ENCODE measurements around the gene APBB1IP.
A peak's percentile ranks its signal among the peaks of the same experiment; 100 is the strongest.
"Not testable (repeated sequence)": the region's sequence is repeated elsewhere in the genome, so short reads cannot be mapped to it uniquely, and the experiment has no call there.

Gene APBB1IP

DNA sequence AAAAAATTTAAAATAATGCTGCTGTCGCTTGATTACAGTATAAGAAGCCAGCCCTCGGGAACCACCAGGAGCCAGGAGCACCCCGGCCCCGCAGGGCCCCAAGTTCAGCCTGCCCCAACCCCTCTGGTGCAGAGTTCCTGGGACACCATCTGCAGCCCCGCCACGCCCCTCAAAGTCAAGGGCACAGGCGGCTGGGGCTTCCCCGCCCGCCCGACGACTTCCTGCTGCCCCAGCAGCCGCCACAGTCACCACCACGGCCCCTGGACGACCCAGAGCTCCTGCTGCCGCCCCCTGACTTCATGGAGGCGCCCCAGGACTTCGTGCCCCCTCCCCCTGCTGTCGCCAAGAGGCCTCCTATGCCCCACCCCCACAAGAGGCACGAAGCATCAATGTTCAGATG lies 155.8 kb downstream of the APBB1IP start:
- CTCF ChIA-PET, result no interaction called here
- no peak overlapping the region for H3K27ac ChIP-seq (ENCODE audit: extremely low read depth, low read depth, low read length)
- no peaks in the 10 kb centered on the region for H3K36me3 ChIP-seq (ENCODE audit: control insufficient read depth in 2 of 2, insufficient read depth in 1 of 2, low read length in 2 of 2)
- POLR2A ChIA-PET, result interaction anchor here (0.7 kb wide), 1 partner anchor 323 kb away, joined by 4 read pairs; no protein-coding TSS in a partner anchor
- H3K4me1 ChIP-seq (ENCODE audit: control insufficient read depth, insufficient read depth, low read length), result no peaks in the 10 kb centered on the region
- no peak for TF ChIP-seq ZNF549 (tag by site-specific recombination; IDR thresholded peaks at IDR 0.05)
- TF ChIP-seq, protein P1, sequence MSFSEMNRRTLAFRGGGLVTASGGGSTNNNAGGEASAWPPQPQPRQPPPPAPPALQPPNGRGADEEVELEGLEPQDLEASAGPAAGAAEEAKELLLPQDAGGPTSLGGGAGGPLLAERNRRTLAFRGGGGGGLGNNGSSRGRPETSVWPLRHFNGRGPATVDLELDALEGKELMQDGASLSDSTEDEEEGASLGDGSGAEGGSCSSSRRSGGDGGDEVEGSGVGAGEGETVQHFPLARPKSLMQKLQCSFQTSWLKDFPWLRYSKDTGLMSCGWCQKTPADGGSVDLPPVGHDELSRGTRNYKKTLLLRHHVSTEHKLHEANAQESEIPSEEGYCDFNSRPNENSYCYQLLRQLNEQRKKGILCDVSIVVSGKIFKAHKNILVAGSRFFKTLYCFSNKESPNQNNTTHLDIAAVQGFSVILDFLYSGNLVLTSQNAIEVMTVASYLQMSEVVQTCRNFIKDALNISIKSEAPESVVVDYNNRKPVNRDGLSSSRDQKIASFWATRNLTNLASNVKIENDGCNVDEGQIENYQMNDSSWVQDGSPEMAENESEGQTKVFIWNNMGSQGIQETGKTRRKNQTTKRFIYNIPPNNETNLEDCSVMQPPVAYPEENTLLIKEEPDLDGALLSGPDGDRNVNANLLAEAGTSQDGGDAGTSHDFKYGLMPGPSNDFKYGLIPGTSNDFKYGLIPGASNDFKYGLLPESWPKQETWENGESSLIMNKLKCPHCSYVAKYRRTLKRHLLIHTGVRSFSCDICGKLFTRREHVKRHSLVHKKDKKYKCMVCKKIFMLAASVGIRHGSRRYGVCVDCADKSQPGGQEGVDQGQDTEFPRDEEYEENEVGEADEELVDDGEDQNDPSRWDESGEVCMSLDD (tag by site-specific recombination; IDR thresholded peaks at IDR 0.05), result no peak
- TF ChIP-seq HOXD13 (CRISPR knock-in tag; IDR thresholded peaks at IDR 0.05; ENCODE audit: borderline replicate concordance), result no peak
- no peak for TF ChIP-seq ZNF2 (tag by site-specific recombination; IDR thresholded peaks at IDR 0.05)
- no peak overlapping the region for H3K4me3 ChIP-seq (ENCODE audit: low read depth, low read length)
- no peaks in the 10 kb centered on the region for H3K9me3 ChIP-seq (ENCODE audit: control insufficient read depth, insufficient read depth, low read depth, low read length)

DNA sequence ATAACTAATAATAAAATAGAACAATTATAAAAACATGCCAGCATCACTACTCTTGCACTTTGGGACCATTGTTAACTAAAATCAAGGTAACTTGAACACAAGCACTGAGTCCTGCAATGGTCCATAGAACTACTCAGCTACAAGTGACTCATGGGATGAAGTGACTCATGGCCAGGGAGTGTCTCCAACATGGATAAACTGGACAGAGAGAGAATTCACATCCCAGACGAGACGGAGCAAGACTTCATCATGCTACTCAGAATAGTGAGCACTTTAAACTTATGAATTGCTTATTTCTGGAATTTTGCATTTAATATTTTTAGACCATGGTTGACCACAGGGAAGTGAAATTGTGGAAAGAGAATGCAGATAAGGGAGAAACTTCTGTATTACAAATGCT lies 165.1 kb downstream of the APBB1IP start:
- H3K9me3 ChIP-seq (ENCODE audit: control insufficient read depth, insufficient read depth, low read depth, low read length); H3K4me1 ChIP-seq (ENCODE audit: control insufficient read depth, insufficient read depth, low read length); H3K27ac ChIP-seq (ENCODE audit: extremely low read depth, low read depth, low read length); POLR2A ChIA-PET; H3K4me3 ChIP-seq (ENCODE audit: low read depth, low read length); H3K36me3 ChIP-seq (ENCODE audit: control insufficient read depth in 2 of 2, insufficient read depth in 1 of 2, low read length in 2 of 2): not testable (repeated sequence)
- CTCF ChIA-PET, result interaction anchor here (0.7 kb wide), 1 partner anchor 10 kb away, joined by 4 read pairs; no protein-coding TSS in a partner anchor

GRCh38 chr10:26604320-26605093 lies 166.4 kb downstream of the APBB1IP start:
- H3K4me3 ChIP-seq (ENCODE audit: low read depth, low read length); H3K27ac ChIP-seq (ENCODE audit: extremely low read depth, low read depth, low read length); POLR2A ChIA-PET; H3K4me1 ChIP-seq (ENCODE audit: control insufficient read depth, insufficient read depth, low read length); H3K9me3 ChIP-seq (ENCODE audit: control insufficient read depth, insufficient read depth, low read depth, low read length); H3K36me3 ChIP-seq (ENCODE audit: control insufficient read depth in 2 of 2, insufficient read depth in 1 of 2, low read length in 2 of 2): not testable (repeated sequence)
- peak; percentile 85 for TF ChIP-seq ZNF146 (tag by site-specific recombination; IDR thresholded peaks at IDR 0.05)
- CTCF ChIA-PET, result interaction anchor here (0.7 to 0.8 kb wide), 3 partner anchors 93 to 851 kb away, joined by 3 to 4 read pairs (median 4); partner anchors contain the start of gene PDSS1

GRCh38 chr10:26606389-26606877 lies 168.3 kb downstream of the APBB1IP start:
- CTCF ChIA-PET, result interaction anchor here (0.6 to 1.1 kb wide), 20 partner anchors 9 to 1077 kb away, joined by 3 to 9 read pairs (median 3); partner anchors contain the start of gene YME1L1
- H3K4me3 ChIP-seq (ENCODE audit: low read depth, low read length); H3K9me3 ChIP-seq (ENCODE audit: control insufficient read depth, insufficient read depth, low read depth, low read length); POLR2A ChIA-PET; H3K4me1 ChIP-seq (ENCODE audit: control insufficient read depth, insufficient read depth, low read length); H3K27ac ChIP-seq (ENCODE audit: extremely low read depth, low read depth, low read length); H3K36me3 ChIP-seq (ENCODE audit: control insufficient read depth in 2 of 2, insufficient read depth in 1 of 2, low read length in 2 of 2): not testable (repeated sequence)
- peak; percentile 49 for TF ChIP-seq ZNF654 (tag by site-specific recombination; IDR thresholded peaks at IDR 0.05; ENCODE audit: low read depth)
- TF ChIP-seq ZNF335 (tag by site-specific recombination; conservative IDR thresholded peaks at IDR 0.05), result peak; percentile 78
- TF ChIP-seq ZBTB17 (tag by site-specific recombination; IDR thresholded peaks at IDR 0.05), result peak; percentile 22; the same call in 1 of the 2 replicates
- TF ChIP-seq ZNF18 (tag by site-specific recombination; IDR thresholded peaks at IDR 0.05), result peak; percentile 98

Data from HEK293 (cell line).